BJ (cell line): ENCODE results near the gene TNIP2. TPM values are rescaled to one million over a fixed set of nuclear protein-coding genes. Genes with fewer than 3 reads are reported as not detected.

Experiments
- CTCF ChIA-PET: fragments of 350-600 bp; formaldehyde crosslinking; extraction: SDS; loops from one replicate; lab custom pipeline; 2021; ENCODE audit warnings: antibody characterized with exemption, inconsistent platforms; lab: Yijun Ruan, JAX
- POLR2A ChIA-PET: fragments of 300-600 bp; sonication (Branson Sonifier 250); formaldehyde crosslinking; extraction: SDS; loops from one replicate; lab custom pipeline; 2021; ENCODE audit warnings: antibody characterized with exemption; lab: Charles Lee
- DNase-seq: peaks from one replicate; pipeline ENCODE4 v3.0.0-alpha.2; 2011; ENCODE audit warnings: low read depth
- H3K27me3 ChIP-seq: 2 replicates; pipeline ENCODE4 v1.6.0; 2011; ENCODE audit warnings: low read length; ENCODE audit not compliant: control insufficient read depth, insufficient read depth
- H3K36me3 ChIP-seq: 2 replicates; pipeline ENCODE4 v1.5.1; 2011; ENCODE audit warnings: low read length; ENCODE audit not compliant: control insufficient read depth, insufficient read depth
- H3K4me3 ChIP-seq: 2 replicates; pipeline ENCODE4 v1.5.1; 2011; ENCODE audit warnings: low read depth, mild to moderate bottlenecking, control low read depth, low read length
- polyA plus RNA-seq: library from polyadenylated mRNA; depleted of rRNA; stranded (reverse); fragments of >200 nt; gene quantifications from 2 replicates; pipeline ENCODE4 v1.2.3, GENCODE V29; 2011
- TF ChIP-seq, protein P1 (sequence below): IDR thresholded peaks from 2 replicates; pipeline ENCODE4 v1.5.1; 2011; ENCODE audit warnings: low read depth, mild to moderate bottlenecking, control low read depth, inconsistent platforms, low read length, moderate library complexity; ENCODE audit not compliant: insufficient read depth

TNIP2 gene
- polyA plus RNA-seq, 1 experiment = 48.1 TPM

DNA sequence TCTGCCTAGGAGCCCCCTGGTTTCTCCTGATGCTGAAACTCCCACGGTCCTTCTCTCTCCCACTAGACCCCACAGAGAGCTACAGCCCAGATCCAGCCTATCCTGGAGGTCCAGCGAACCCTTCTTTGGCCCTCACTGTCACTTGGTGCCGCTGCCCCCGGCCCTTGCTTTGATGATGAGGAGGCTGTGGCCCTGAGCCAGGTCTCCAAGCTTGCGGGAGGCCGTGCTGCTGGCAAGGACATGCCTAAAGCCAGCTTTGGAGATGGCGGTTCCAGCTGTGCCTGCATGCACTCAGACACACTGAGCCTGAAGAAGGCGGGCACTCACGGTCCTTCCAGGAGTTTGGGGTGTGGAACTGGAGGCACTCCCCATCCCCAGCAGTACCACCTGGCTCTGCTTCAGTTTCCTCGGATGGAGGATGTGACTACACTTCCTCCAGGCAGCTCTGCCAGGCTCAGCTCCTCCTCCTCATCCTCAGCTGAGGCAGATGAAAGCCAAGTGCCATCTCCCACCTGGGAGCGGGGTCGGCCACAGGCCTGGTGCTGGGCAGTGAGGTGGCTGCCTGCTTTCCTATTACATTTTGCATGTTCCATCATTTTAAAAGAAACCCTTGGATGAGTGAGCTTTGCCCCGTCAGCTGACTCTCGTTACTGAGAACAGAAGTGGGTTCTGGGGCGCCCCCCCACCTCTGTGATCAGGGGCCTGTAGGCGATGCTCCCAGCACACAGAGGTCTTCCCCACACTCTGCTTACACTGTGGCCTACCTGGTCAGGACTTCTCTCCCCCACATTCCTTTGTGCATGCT is 9.0 kb downstream of the TNIP2 start:
- TF ChIP-seq, protein P1, sequence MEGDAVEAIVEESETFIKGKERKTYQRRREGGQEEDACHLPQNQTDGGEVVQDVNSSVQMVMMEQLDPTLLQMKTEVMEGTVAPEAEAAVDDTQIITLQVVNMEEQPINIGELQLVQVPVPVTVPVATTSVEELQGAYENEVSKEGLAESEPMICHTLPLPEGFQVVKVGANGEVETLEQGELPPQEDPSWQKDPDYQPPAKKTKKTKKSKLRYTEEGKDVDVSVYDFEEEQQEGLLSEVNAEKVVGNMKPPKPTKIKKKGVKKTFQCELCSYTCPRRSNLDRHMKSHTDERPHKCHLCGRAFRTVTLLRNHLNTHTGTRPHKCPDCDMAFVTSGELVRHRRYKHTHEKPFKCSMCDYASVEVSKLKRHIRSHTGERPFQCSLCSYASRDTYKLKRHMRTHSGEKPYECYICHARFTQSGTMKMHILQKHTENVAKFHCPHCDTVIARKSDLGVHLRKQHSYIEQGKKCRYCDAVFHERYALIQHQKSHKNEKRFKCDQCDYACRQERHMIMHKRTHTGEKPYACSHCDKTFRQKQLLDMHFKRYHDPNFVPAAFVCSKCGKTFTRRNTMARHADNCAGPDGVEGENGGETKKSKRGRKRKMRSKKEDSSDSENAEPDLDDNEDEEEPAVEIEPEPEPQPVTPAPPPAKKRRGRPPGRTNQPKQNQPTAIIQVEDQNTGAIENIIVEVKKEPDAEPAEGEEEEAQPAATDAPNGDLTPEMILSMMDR = no peak
- H3K36me3 ChIP-seq = peaks cover 38% of the 10 kb centered on the region
- POLR2A ChIA-PET = no interaction called here
- H3K4me3 ChIP-seq = no peak overlapping the region
- H3K27me3 ChIP-seq = no peaks in the 10 kb centered on the region
- CTCF ChIA-PET = no interaction called here
- DNase-seq = no peak

DNA sequence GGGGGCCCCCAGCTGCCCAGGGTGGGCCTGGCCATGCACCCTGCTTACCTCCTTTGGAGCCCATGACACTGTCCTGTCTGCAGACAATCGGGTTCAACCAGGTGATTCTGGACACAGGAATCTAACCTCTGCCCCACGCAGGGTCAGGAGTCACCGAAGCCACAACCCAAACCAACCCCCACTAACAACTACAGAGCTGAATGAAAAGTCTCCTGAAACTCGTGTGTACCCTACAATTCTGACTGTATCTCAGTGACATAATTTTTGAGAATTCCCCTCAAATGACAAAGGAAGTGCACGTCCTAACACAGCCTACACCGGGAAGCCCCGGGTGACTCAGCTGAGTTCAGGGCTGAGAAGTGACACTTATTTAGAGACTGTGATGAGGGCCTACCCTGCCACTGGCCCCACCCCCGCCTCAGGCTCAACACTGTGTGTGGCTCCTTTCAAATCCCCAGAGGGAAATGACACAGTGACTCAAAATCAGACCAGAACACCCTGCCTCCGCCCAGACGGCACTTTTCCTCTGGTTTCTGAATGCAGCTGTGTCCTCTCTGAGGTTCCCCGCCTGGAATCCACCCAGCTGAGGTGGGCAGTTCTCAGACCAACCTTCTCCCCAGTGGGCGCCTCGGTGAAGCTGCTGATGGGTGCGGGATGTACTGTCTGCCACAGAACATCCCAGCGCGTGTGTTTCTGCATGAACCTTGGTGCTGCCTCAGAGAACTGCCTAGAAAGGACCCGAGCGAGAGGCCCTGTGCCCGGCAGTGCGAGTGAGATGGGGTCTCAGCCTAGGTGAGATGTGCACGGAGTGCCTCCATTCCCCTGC is 9.9 kb downstream of the TNIP2 start:
- DNase-seq = peak; percentile 39
- TF ChIP-seq, protein P1 = no peak
- H3K36me3 ChIP-seq = peaks cover 40% of the 10 kb centered on the region
- H3K4me3 ChIP-seq = no peak overlapping the region
- ChIA-PET CTCF (interaction anchor here (1.0 kb wide), 1 partner anchor 10 kb away, joined by 3 read pairs; the partner anchor contains the start of gene TNIP2), POLR2A (interaction anchor here (0.6 kb wide), 1 partner anchor 10 kb away, joined by 7 read pairs; no protein-coding TSS in a partner anchor)
- no peaks in the 10 kb centered on the region for H3K27me3 ChIP-seq

DNA sequence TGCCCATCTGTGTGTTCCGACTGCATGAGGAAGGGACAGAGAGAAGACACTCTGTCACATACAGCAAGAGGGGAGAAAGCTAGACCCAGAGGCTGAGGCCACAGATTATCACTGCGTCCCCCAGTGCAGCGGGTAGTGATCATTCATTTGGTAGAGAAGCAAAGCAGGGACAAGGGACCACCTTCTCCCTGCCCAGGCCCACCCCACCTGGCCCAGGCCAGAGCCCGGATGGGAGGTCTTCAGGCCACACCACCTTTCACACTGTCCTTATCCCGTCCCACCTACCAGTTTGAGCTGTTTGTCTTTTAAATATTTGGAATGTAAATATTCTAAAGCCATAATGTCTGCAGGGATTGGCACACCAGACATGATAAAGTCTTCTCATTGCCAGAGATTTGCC is 10.6 kb downstream of the TNIP2 start:
- no peak for DNase-seq
- TF ChIP-seq, protein P1 = no peak
- ChIA-PET POLR2A (interaction anchor here (0.6 kb wide), 1 partner anchor 11 kb away, joined by 7 read pairs; no protein-coding TSS in a partner anchor), CTCF (interaction anchor here (1.0 kb wide), 1 partner anchor 11 kb away, joined by 3 read pairs; the partner anchor contains the start of gene TNIP2)
- H3K36me3 ChIP-seq = peaks cover 40% of the 10 kb centered on the region
- H3K4me3 ChIP-seq = no peak overlapping the region
- no peaks in the 10 kb centered on the region for H3K27me3 ChIP-seq

GRCh38 chr4:2744576-2745270 is 11.4 kb downstream of the TNIP2 start:
- Histone ChIP-seq H3K27me3 (no peaks in the 10 kb centered on the region), H3K36me3 (peaks cover 40% of the 10 kb centered on the region), H3K4me3 (no peak overlapping the region)
- no peak for DNase-seq
- CTCF ChIA-PET = no interaction called here
- POLR2A ChIA-PET = no interaction called here
- TF ChIP-seq, protein P1 = no peak
